Esophagus muscularis mucosa (tissue), 3 donors: ENCODE measurements around the gene CDH19.

Experiments
- EP300 ChIP-seq: sonication (generic); formaldehyde crosslinking; IDR thresholded peaks from one replicate; pipeline ENCODE4 v1.6.1; 2017; ENCODE audit warnings: antibody characterized with exemption
- TF ChIP-seq, protein P1 (sequence below), 3 experiments: fragments of 200-600 bp in 2 of 3; fragments of 450-650 bp in 1 of 3; sonication (generic) in 2 of 3; IDR thresholded peaks; one replicate each; pipeline ENCODE4 v1.5.1; 2017 to 2019; ENCODE audit warnings: antibody characterized with exemption in 3 of 3, mild to moderate bottlenecking in 2 of 3, moderate library complexity in 1 of 3

DNA sequence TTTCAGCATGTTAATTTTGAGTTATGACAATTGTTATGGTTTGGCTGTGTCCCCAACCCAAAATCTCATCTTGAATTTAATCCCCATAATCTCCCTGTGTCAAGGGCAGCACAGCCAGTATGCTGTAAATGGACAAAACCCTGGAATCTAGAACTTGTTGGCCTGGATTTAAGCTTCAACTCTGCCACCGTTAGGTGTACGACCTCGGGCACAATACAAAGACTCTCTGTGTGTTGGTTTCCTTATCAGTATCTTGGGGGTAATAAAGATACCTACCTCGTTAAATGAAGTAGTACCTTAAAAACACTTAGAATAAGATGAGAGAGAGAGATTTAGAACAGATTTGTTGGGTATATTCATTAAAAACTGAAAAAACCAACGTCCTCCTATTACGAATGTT lies 106.5 kb downstream of the CDH19 start:
- TF ChIP-seq, protein P1, sequence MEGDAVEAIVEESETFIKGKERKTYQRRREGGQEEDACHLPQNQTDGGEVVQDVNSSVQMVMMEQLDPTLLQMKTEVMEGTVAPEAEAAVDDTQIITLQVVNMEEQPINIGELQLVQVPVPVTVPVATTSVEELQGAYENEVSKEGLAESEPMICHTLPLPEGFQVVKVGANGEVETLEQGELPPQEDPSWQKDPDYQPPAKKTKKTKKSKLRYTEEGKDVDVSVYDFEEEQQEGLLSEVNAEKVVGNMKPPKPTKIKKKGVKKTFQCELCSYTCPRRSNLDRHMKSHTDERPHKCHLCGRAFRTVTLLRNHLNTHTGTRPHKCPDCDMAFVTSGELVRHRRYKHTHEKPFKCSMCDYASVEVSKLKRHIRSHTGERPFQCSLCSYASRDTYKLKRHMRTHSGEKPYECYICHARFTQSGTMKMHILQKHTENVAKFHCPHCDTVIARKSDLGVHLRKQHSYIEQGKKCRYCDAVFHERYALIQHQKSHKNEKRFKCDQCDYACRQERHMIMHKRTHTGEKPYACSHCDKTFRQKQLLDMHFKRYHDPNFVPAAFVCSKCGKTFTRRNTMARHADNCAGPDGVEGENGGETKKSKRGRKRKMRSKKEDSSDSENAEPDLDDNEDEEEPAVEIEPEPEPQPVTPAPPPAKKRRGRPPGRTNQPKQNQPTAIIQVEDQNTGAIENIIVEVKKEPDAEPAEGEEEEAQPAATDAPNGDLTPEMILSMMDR (IDR thresholded peaks at IDR 0.05) = no peak
- no peak for TF ChIP-seq EP300
